ENCODE results near the gene FHAD1. TPM values are rescaled to one million over a fixed set of nuclear protein-coding genes. Genes with fewer than 3 reads are reported as not detected.
A peak's percentile ranks its signal among the peaks of the same experiment; 100 is the strongest.

Gene FHAD1
- total RNA-seq, 1 experiment from 2014 or later, result 0.42 TPM

DNA sequence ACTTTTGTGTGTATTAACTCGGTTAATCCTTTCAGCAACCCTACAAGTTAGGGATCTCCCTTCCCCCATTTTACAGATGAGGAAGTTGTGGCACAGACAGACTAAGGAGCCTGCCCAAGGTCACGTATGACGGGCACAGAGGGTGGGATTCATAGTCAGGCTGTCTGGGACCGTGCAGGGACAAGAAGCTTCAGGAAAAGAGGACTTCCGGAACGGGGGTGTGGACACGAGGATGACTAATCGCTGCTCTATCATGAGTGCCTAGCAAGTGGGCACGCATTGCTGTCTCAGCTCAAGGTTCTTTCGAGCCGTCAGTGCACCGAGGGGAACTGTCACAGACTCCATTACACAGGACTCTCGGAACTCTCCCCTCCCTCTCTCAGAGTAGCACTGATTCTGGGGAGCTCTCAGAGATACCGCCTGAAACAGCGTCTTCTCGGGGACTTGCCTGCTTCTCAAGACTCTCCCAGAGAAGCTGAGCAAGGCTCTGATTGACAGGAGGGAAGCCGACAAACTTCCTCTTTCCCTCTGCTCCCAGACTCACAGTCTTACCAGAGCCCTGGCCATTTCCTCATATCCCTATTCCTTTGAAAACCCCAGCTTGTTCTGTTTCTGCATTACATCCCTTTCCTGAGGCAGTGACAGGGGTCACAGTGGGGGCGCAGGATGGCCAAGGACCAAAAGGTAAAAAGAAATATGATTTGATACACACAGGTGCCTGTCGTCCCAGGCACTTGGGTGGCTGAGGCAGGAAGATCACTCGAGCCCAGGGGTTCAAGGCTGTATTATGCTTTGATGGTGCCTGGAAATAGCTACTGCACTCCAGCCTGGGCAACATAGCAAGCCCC is 14.4 kb downstream of the FHAD1 start:
- peak; percentile 59 for DNase-seq (ENCODE audit: low read depth, low spot score)
- in situ Hi-C loops (cut with HindIII; ENCODE audit: low pct_unique_long_range_greater_than_20kb, low sequenced_read_pairs), result no loop called here

- in situ Hi-C loops (cut with HindIII; ENCODE audit: low pct_unique_long_range_greater_than_20kb, low sequenced_read_pairs), result no loop called here
- DNase-seq (ENCODE audit: low read depth, low spot score), result no peak
Observed at GRCh38 chr1:15262003-15262377, 15.0 kb downstream of the FHAD1 start.

DNA sequence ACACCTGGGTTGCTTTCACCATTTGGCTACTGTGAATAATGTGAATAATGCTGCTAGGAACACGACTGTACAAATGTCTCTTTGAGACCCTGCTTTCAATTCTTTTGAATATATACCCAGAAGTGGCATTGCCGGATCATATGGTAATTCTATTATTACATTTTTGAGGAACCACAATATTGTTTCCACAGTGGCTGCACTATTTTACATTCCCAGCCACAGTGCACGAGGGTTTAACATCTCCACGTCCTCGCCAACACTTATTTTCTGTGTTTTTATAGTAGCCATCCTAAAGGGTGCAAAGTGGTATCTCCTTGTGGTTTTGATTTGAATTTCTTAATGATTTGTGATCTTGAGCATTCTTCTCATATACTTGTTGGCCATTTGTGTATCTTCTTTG is 15.7 kb downstream of the FHAD1 start:
- DNase-seq (ENCODE audit: low read depth, low spot score), result no peak
- in situ Hi-C loops (cut with HindIII; ENCODE audit: low pct_unique_long_range_greater_than_20kb, low sequenced_read_pairs), result no loop called here

- DNase-seq (ENCODE audit: low read depth, low spot score), result no peak
- in situ Hi-C loops (cut with HindIII; ENCODE audit: low pct_unique_long_range_greater_than_20kb, low sequenced_read_pairs), result no loop called here
Observed at GRCh38 chr1:15264769-15265168, 17.7 kb downstream of the FHAD1 start.

DNA sequence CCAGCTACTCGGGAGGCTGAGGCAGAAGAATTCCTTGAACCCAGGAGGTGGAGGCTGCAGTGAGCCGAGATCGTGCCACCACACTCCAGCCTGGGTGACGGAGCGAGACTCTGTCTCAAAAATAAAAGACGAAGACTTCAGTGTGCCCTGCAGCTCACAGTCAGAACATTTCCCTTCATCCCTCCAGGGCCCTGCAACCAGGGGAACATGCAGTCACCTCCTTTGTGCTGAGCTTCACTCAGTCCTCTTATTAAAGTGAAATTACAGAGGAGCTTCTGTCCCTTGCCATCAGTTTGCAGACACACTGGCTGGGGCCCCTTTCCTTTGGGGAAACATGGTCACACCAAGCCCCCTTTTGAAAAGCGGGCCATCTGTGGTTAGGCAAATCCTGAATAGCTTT is 24.2 kb downstream of the FHAD1 start:
- in situ Hi-C loops (cut with HindIII; ENCODE audit: low pct_unique_long_range_greater_than_20kb, low sequenced_read_pairs), result no loop called here
- no peak for DNase-seq (ENCODE audit: low read depth, low spot score)

DNA sequence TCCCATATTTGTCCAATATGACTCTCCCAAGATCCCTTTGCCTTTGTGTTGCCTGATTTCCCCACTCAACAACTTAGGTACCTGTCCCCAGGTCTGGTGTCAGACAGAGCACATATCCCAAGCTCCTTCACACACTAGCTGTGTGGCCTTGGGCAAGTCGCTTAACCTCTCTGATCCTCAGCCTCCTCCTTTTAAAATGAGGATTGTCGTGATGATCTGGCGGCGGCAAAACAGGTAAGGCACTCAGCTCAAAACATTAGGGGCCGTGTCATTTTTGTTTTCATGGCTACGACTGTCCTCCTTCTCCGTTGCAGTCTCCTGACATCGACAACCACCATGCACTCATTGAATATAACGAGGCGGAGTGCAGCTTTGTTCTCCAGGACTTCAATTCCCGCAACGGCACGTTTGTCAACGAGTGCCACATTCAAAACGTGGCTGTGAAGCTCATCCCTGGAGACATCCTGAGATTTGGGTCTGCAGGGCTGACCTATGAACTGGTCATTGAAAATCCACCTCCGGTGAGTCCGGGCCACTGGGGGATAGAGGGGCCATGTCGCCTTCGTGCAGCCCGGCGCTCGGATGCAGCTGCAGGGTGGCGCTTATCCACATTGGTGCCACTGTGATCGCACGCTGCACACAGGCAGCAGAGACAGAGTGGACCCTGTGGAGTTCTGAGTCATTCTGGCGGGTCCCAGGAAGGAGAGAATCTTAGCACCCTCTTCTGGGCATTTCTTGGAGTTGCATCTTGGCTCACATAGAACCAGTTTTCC is 25.2 kb downstream of the FHAD1 start:
- in situ Hi-C loops (cut with HindIII; ENCODE audit: low pct_unique_long_range_greater_than_20kb, low sequenced_read_pairs), result no loop called here
- peak; percentile 88 for DNase-seq (ENCODE audit: low read depth, low spot score)

- no peak for DNase-seq (ENCODE audit: low read depth, low spot score)
- in situ Hi-C loops (cut with HindIII; ENCODE audit: low pct_unique_long_range_greater_than_20kb, low sequenced_read_pairs), result no loop called here
Observed at GRCh38 chr1:15272782-15273127, 25.7 kb downstream of the FHAD1 start.

GRCh38 chr1:15273274-15273673 is 26.3 kb downstream of the FHAD1 start:
- peak; percentile 32 for DNase-seq (ENCODE audit: low read depth, low spot score)
- in situ Hi-C loops (cut with HindIII; ENCODE audit: low pct_unique_long_range_greater_than_20kb, low sequenced_read_pairs), result no loop called here

- DNase-seq (ENCODE audit: low read depth, low spot score), result no peak
- in situ Hi-C loops (cut with HindIII; ENCODE audit: low pct_unique_long_range_greater_than_20kb, low sequenced_read_pairs), result no loop called here
Observed at GRCh38 chr1:15275921-15276683, 29.1 kb downstream of the FHAD1 start.

DNA sequence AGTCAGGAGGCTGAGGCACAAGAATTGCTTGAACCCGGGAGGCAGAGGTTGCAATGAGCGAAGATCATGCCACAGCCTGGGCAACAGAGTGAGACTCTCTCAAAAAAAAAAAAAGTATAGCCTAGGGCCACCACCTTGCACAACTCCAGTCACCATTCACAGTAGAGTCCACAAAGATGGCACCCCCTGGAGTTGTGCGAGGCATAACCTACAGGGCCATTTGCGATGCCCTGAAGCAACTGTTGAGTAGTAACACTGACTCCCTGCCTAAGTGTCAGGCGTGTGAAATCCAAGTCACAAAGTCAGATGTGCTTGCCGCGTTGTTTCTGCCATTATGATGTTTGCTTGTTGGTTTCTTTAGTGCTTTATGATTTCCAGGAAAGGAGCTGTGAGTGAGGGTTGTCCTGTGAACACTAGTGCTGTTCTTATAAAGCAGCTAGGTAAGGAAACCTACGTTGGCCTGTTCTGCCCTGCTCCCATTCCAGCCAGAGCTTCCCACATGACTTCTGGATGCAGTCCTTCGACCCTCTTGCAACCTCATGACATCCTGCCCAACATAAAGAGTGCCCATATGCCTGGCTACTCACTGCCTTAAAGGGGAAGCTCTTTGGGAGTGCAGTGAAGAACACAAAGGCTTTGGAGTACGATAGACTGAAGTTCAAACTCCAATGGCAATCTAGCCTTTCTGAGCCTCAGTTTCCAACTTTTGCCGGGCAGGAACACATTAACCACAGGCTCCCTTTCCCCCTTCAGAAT is 29.8 kb downstream of the FHAD1 start:
- in situ Hi-C loops (cut with HindIII; ENCODE audit: low pct_unique_long_range_greater_than_20kb, low sequenced_read_pairs), result no loop called here
- DNase-seq (ENCODE audit: low read depth, low spot score), result peak; percentile 41

GRCh38 chr1:15277447-15277838 is 30.4 kb downstream of the FHAD1 start:
- no peak for DNase-seq (ENCODE audit: low read depth, low spot score)
- in situ Hi-C loops (cut with HindIII; ENCODE audit: low pct_unique_long_range_greater_than_20kb, low sequenced_read_pairs), result no loop called here

DNA sequence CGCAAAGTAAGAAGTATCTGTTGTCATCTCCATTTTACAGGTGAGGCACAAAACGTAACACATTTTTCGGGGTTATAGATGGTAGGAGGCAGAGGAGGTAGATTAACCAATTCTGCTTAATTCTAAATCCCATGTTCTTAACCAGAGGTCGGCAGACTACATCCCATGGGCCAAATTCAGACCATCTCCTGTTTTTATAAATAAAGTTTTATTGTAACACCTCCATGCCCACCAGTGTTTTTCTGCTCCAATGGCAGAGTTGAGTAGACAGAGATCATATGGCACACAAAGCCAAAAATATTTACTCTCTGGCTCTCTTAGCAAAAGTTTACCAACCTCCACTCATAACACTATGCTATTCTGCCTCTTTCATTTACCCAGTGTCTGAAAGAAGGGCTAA is 30.9 kb downstream of the FHAD1 start:
- in situ Hi-C loops (cut with HindIII; ENCODE audit: low pct_unique_long_range_greater_than_20kb, low sequenced_read_pairs), result no loop called here
- no peak for DNase-seq (ENCODE audit: low read depth, low spot score)

DNA sequence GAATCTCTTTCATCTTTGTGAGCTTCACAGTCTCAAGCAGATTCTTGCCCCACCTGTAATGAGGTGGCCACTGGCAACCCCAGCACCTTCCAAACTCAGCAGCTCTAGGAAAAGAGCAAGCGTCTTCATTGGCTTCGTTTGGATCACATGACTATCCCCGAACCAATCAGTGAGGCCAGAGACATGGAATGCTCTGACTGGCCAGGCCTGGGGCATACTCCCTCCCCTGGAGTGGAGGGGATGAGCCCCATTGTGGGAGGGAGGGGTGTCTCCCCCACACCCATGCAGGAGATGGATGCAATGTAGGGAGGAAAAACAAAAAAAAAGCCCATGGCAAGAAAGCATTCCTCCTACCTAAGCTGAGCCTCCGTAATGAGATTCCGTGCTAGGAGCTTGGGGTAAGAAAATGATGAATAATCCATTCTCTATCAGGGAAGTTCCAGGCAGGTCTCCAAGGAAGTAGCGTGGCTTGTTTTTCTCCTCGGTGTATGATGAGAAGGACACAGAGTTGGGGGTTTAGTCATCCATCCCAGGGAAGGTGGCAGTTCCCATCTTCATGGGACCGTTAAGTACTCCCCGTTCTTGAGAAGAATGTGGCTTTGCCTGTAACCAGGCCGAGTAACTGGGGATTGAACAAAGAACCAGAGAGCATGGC is 32.7 kb downstream of the FHAD1 start:
- peak; percentile 25 for DNase-seq (ENCODE audit: low read depth, low spot score)
- in situ Hi-C loops (cut with HindIII; ENCODE audit: low pct_unique_long_range_greater_than_20kb, low sequenced_read_pairs), result no loop called here

DNA sequence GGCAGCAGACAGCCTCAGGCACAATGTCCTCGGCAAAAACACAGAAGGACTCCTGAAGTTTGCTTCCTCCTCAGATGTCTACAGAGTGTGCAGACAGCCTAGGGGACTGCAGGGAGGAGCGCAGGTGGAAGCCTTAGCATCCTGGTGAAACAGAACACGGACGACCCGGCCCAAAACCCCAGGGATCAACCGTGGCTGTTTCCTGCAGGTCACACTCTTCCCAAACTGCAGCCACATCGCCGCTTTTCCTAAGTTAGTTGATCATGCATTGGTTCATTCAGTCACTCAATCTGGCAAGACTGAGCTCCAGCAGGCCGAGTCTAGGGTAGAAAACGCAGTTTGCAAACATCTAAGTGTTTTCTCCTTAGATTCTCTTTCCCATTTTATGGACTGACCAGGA is 33.4 kb downstream of the FHAD1 start:
- in situ Hi-C loops (cut with HindIII; ENCODE audit: low pct_unique_long_range_greater_than_20kb, low sequenced_read_pairs), result no loop called here
- no peak for DNase-seq (ENCODE audit: low read depth, low spot score)

DNA sequence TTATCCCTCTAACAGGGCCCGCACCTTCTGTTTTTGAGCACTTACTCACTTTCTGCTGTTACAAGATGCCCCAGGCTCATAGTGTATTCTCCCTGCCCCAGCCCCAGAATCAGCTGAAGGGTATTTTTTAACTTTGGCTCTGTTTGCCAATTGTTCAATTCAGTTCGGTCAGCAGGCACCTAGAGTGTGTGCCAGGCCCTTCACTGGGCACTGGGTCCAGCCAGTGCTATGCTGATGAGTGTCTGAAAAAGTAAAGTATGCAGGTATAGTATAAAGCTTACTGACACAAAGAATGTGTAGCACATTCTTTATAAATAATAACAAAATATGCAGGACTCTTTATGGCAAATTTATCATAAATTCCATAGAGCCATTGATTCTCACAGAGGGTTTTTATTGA is 35.0 kb downstream of the FHAD1 start:
- DNase-seq (ENCODE audit: low read depth, low spot score), result no peak
- in situ Hi-C loops (cut with HindIII; ENCODE audit: low pct_unique_long_range_greater_than_20kb, low sequenced_read_pairs), result no loop called here

DNA sequence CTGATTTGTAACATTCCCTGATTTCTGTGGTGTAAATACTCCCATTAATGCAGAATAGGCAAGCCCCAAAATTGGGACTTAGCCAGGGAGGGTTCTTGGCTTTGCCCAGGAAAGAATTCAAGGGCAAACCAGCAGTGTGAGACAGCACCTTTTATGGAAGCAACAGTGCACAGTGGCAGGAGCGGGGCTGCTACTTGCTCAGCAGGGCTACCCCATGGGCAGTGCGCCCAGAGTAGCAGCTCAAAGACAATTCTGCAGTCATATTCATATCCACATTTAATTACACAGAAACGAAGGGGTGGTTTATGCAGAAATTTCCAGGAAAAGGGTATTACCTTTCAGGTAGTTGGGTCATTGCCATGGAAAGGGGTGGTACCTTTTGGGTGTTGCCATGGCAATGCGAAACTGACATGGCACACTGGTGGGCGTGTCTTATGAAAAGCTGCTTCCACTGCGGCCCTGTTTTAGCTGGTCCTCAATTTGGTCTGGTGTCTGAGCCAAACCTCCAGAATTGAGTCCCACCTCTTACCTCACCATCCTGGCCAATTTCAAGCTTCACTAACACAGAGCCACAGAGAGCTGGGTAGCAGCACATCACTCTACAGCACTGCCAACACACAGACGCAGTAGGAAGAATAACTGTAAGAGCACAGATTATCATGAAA is 35.9 kb downstream of the FHAD1 start:
- in situ Hi-C loops (cut with HindIII; ENCODE audit: low pct_unique_long_range_greater_than_20kb, low sequenced_read_pairs), result no loop called here
- DNase-seq (ENCODE audit: low read depth, low spot score), result no peak

DNA sequence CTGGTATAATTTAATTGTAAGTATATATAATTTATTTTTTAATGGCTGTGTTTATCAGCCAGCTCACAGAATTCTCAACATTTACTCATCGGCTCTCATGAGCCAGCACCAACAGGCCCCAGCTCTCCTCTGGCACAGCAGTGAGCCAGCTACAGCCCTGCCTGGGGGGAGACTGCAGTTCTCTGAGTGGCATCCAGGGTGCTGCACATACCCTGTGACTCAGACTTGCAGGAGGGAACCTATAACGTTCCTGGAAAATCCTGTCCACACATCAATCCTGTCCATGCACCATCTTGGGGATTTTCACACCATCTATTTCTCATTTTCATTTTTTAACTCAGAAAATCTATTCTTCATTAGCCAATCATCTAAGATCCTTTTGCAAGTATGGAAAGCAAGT is 36.5 kb downstream of the FHAD1 start:
- in situ Hi-C loops (cut with HindIII; ENCODE audit: low pct_unique_long_range_greater_than_20kb, low sequenced_read_pairs), result no loop called here

More for the DNA sequence above, 36.5 kb downstream of the FHAD1 start:
- peak; percentile 30 for DNase-seq (ENCODE audit: low read depth, low spot score)
